HepG2 (cell line): ENCODE measurements around the gene NCOA6. TPM values are rescaled to one million over a fixed set of nuclear protein-coding genes. Genes with fewer than 3 reads are reported as not detected.

Source experiments
- BRD4 ChIP-seq: sonication (generic); formaldehyde crosslinking; IDR thresholded peaks from 2 replicates; pipeline ENCODE4 v1.4.0; 2020; ENCODE audit warnings: missing genetic modification reagents
- EEA1 ChIP-seq: sonication (generic); formaldehyde crosslinking; IDR thresholded peaks from 2 replicates; pipeline ENCODE4 v1.5.1; 2020; ENCODE audit warnings: mild to moderate bottlenecking, missing genetic modification reagents, borderline replicate concordance
- ESRRA ChIP-seq: sonication (generic); formaldehyde crosslinking; IDR thresholded peaks from 2 replicates; pipeline ENCODE4 v1.5.1; 2020; ENCODE audit warnings: mild to moderate bottlenecking, low read depth, missing genetic modification reagents
- FOXP1 ChIP-seq, 2 experiments: fragments of 450-650 bp in 1 of 2; IDR thresholded peaks; 2 replicates each; pipeline ENCODE4 v1.6.1; 2017 to 2018; ENCODE audit warnings: antibody characterized with exemption in 1 of 2
- GABPA ChIP-seq, 2 experiments: IDR thresholded peaks; 2 replicates each; pipeline ENCODE4 v1.6.1; 2011 to 2016; ENCODE audit warnings: low read depth in 2 of 2, low read length in 1 of 2, missing biosample characterization in 1 of 2, missing genetic modification characterization in 1 of 2
- HMG20A ChIP-seq: IDR thresholded peaks from 2 replicates; pipeline ENCODE4 v1.6.1; 2016; ENCODE audit warnings: borderline replicate concordance
- JUND ChIP-seq: sonication (generic); formaldehyde crosslinking; IDR thresholded peaks from 2 replicates; pipeline ENCODE4 v1.8.0; 2022; ENCODE audit warnings: mild to moderate bottlenecking, missing genetic modification reagents
- KAT7 ChIP-seq: IDR thresholded peaks from 2 replicates; pipeline ENCODE4 v1.6.1; 2018; ENCODE audit warnings: borderline replicate concordance, missing compliant biosample characterization
- KDM4B ChIP-seq: sonication (generic); formaldehyde crosslinking; IDR thresholded peaks from 2 replicates; pipeline ENCODE4 v1.4.0; 2020; ENCODE audit warnings: missing genetic modification reagents
- KLF9 ChIP-seq: IDR thresholded peaks from 2 replicates; pipeline ENCODE4 v1.6.1; 2016; ENCODE audit warnings: low read depth
- RARA ChIP-seq: IDR thresholded peaks from 2 replicates; pipeline ENCODE4 v1.6.1; 2016; ENCODE audit warnings: missing genetic modification reagents, missing compliant biosample characterization
- RORA ChIP-seq: sonication (generic); formaldehyde crosslinking; IDR thresholded peaks from 2 replicates; pipeline ENCODE4 v1.5.0; 2020; ENCODE audit warnings: mild to moderate bottlenecking, missing genetic modification reagents, moderate library complexity
- SMAD3 ChIP-seq: sonication (generic); formaldehyde crosslinking; IDR thresholded peaks from 2 replicates; pipeline ENCODE4 v1.4.0; 2020; ENCODE audit warnings: missing genetic modification reagents
- YEATS4 ChIP-seq: sonication (generic); formaldehyde crosslinking; IDR thresholded peaks from 2 replicates; pipeline ENCODE4 v1.4.0; 2020; ENCODE audit warnings: missing genetic modification reagents, borderline replicate concordance
- ZFP37 ChIP-seq: sonication (generic); formaldehyde crosslinking; IDR thresholded peaks from 2 replicates; pipeline ENCODE4 v1.4.0; 2020; ENCODE audit warnings: missing genetic modification reagents, borderline replicate concordance
- ZNF224 ChIP-seq: sonication (generic); formaldehyde crosslinking; IDR thresholded peaks from 2 replicates; pipeline ENCODE4 v1.5.0; 2020; ENCODE audit warnings: mild to moderate bottlenecking, missing genetic modification reagents
- ZNF24 ChIP-seq: fragments of 450-650 bp; IDR thresholded peaks from 2 replicates; pipeline ENCODE4 v1.6.1; 2017; ENCODE audit warnings: antibody characterized with exemption, mild to moderate bottlenecking
- ZNF432 ChIP-seq: sonication (generic); formaldehyde crosslinking; IDR thresholded peaks from 2 replicates; pipeline ENCODE4 v1.5.0; 2020; ENCODE audit warnings: missing genetic modification reagents, mild to moderate bottlenecking, borderline replicate concordance
- ZNF562 ChIP-seq: sonication (generic); formaldehyde crosslinking; IDR thresholded peaks from 2 replicates; pipeline ENCODE4 v1.8.0; 2022; ENCODE audit warnings: missing genetic modification reagents, borderline replicate concordance
- ZNF589 ChIP-seq: sonication (generic); formaldehyde crosslinking; conservative IDR thresholded peaks from 2 replicates; pipeline ENCODE4 v1.8.0; 2022; ENCODE audit warnings: mild to moderate bottlenecking, moderate library complexity, missing genetic modification reagents
- ZNF629 ChIP-seq: sonication (generic); formaldehyde crosslinking; conservative IDR thresholded peaks from 2 replicates; pipeline ENCODE4 v1.5.0; 2020; ENCODE audit warnings: missing genetic modification reagents
- ZNF883 ChIP-seq: sonication (generic); formaldehyde crosslinking; IDR thresholded peaks from 2 replicates; pipeline ENCODE4 v1.5.1; 2020; ENCODE audit warnings: mild to moderate bottlenecking, missing genetic modification reagents; ENCODE audit errors: not compliant biosample characterization
- polyA plus RNA-seq, 8 experiments: library from polyadenylated mRNA; depleted of rRNA in 3 of 8; stranded (reverse) in 7 of 8; unstranded in 1 of 8; fragments of >200 nt; fragmentation: Illumina TruSeq in 4 of 8; extraction: Trizol in 4 of 8; gene quantifications; 2 replicates each; pipeline versions ENCODE4 v1.2.1 to v1.2.3, GENCODE V29; 2011 to 2016; ENCODE audit warnings: low read depth in 4 of 8, missing spikeins in 1 of 8, mixed read lengths in 1 of 8; ENCODE audit not compliant: insufficient read depth in 1 of 8
- total RNA-seq, 5 experiments: library from RNA; depleted of rRNA; stranded (reverse); fragments of >200 nt; fragmentation: Illumina TruSeq; extraction: Trizol; gene quantifications; 2 replicates each; pipeline ENCODE4 v1.2.3, GENCODE V29; 2016; ENCODE audit warnings: low read depth in 1 of 5
- TF ChIP-seq, protein P1 (sequence below): sonication (generic); formaldehyde crosslinking; IDR thresholded peaks from 2 replicates; pipeline ENCODE4 v1.5.1; 2020; ENCODE audit warnings: mild to moderate bottlenecking, missing genetic modification reagents
- TF ChIP-seq, protein P2 (sequence below): sonication (generic); formaldehyde crosslinking; IDR thresholded peaks from 2 replicates; pipeline ENCODE4 v1.5.1; 2020; ENCODE audit warnings: missing genetic modification reagents, mild to moderate bottlenecking, borderline replicate concordance
- TF ChIP-seq, protein P3 (sequence below): sonication (generic); formaldehyde crosslinking; IDR thresholded peaks from 2 replicates; pipeline ENCODE4 v1.5.1; 2020; ENCODE audit warnings: mild to moderate bottlenecking, moderate library complexity, missing genetic modification reagents
- TF ChIP-seq, protein P4 (sequence below): sonication (generic); formaldehyde crosslinking; IDR thresholded peaks from 2 replicates; pipeline ENCODE4 v1.5.0; 2020; ENCODE audit warnings: mild to moderate bottlenecking, missing genetic modification reagents, moderate library complexity

The NCOA6 gene
- total and polyA plus RNA-seq, 2 of the 13 experiments (the other 11 are each of a cell fraction or from before 2014, with no cell fraction given), result 11.2 to 29.3 TPM

DNA sequence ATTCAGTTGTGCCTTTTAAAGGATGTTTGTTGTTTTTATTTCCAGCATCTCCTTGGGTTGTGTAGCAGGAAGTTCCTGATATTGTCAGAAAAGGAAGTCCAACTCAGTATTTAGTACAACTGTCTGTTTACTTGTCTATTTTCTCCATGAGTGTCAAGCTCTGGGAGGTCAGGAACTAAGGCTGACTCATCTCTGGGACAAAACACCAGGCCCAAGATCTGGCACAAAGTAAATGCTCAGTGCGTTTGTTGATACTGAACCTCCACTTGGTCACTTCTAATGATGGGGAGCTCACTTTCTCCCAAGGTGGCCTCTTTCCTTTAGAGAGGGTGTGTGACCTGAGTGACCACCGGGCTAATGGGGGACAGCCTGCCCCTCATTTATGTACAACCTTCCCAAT lies 136.0 kb downstream of the NCOA6 start (continued):
- TF ChIP-seq GABPA (IDR thresholded peaks at IDR 0.05; ENCODE audit: low read depth, low read length) (no peak), GABPA (CRISPR knock-in tag; IDR thresholded peaks at IDR 0.05; ENCODE audit: low read depth) (peak; percentile 64; the same call in 1 of the 2 replicates), ZFP37 (CRISPR knock-in tag) (no peak), ZNF589 (CRISPR knock-in tag) (no peak), ZNF629 (CRISPR knock-in tag) (no peak), KLF9 (CRISPR knock-in tag) (no peak), YEATS4 (CRISPR knock-in tag) (no peak), ZNF24 (peak; percentile 72; the same call in 1 of the 2 replicates), KDM4B (no peak), RORA (CRISPR knock-in tag) (no peak), BRD4 (CRISPR knock-in tag) (no peak), RARA (CRISPR knock-in tag) (peak; percentile 82), EEA1 (no peak), JUND (CRISPR knock-in tag) (peak; percentile 52; the same call in 1 of the 2 replicates), KAT7 (no peak), ZNF883 (no peak), ZNF224 (no peak), ZNF432 (no peak), FOXP1 (IDR thresholded peaks at IDR 0.05) (no peak), FOXP1 (CRISPR knock-in tag; IDR thresholded peaks at IDR 0.05) (peak; percentile 87), ZNF562 (CRISPR knock-in tag) (no peak), HMG20A (CRISPR knock-in tag) (peak; percentile 60; the same call in 1 of the 2 replicates), SMAD3 (CRISPR knock-in tag) (no peak), ESRRA (no peak)
- TF ChIP-seq, protein P1, sequence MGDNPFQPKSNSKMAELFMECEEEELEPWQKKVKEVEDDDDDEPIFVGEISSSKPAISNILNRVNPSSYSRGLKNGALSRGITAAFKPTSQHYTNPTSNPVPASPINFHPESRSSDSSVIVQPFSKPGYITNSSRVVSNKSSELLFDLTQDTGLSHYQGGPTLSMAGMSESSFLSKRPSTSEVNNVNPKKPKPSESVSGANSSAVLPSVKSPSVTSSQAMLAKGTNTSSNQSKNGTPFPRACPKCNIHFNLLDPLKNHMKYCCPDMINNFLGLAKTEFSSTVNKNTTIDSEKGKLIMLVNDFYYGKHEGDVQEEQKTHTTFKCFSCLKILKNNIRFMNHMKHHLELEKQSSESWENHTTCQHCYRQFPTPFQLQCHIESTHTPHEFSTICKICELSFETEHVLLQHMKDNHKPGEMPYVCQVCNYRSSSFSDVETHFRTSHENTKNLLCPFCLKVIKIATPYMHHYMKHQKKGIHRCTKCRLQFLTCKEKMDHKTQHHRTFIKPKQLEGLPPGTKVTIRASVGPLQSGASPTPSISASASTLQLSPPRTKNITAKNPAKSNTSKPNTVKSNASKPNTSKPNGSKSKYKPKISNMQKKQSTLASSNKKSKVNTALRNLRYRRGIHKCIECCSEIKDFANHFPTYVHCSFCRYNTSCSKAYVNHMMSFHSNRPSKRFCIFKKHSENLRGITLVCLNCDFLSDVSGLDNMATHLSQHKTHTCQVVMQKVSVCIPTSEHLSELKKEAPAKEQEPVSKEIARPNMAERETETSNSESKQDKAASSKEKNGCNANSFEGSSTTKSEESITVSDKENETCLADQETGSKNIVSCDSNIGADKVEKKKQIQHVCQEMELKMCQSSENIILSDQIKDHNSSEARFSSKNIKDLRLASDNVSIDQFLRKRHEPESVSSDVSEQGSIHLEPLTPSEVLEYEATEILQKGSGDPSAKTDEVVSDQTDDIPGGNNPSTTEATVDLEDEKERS, result no peak
- TF ChIP-seq, protein P2, sequence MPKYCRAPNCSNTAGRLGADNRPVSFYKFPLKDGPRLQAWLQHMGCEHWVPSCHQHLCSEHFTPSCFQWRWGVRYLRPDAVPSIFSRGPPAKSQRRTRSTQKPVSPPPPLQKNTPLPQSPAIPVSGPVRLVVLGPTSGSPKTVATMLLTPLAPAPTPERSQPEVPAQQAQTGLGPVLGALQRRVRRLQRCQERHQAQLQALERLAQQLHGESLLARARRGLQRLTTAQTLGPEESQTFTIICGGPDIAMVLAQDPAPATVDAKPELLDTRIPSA, result no peak
- TF ChIP-seq, protein P3, sequence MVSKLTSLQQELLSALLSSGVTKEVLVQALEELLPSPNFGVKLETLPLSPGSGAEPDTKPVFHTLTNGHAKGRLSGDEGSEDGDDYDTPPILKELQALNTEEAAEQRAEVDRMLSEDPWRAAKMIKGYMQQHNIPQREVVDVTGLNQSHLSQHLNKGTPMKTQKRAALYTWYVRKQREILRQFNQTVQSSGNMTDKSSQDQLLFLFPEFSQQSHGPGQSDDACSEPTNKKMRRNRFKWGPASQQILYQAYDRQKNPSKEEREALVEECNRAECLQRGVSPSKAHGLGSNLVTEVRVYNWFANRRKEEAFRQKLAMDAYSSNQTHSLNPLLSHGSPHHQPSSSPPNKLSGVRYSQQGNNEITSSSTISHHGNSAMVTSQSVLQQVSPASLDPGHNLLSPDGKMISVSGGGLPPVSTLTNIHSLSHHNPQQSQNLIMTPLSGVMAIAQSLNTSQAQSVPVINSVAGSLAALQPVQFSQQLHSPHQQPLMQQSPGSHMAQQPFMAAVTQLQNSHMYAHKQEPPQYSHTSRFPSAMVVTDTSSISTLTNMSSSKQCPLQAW (CRISPR knock-in tag), result peak; percentile 36; the same call in 1 of the 2 replicates
- TF ChIP-seq, protein P4, sequence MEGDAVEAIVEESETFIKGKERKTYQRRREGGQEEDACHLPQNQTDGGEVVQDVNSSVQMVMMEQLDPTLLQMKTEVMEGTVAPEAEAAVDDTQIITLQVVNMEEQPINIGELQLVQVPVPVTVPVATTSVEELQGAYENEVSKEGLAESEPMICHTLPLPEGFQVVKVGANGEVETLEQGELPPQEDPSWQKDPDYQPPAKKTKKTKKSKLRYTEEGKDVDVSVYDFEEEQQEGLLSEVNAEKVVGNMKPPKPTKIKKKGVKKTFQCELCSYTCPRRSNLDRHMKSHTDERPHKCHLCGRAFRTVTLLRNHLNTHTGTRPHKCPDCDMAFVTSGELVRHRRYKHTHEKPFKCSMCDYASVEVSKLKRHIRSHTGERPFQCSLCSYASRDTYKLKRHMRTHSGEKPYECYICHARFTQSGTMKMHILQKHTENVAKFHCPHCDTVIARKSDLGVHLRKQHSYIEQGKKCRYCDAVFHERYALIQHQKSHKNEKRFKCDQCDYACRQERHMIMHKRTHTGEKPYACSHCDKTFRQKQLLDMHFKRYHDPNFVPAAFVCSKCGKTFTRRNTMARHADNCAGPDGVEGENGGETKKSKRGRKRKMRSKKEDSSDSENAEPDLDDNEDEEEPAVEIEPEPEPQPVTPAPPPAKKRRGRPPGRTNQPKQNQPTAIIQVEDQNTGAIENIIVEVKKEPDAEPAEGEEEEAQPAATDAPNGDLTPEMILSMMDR, result no peak
